Osteocyte (in vitro differentiated cells): Measurements from ENCODE around the gene CYB5RL. TPM values are rescaled to one million over a fixed set of nuclear protein-coding genes. Genes with fewer than 3 reads are reported as not detected.

Experiments used
- DNase-seq: peaks from one replicate; pipeline ENCODE4 v3.0.0; 2021; ENCODE audit warnings: mixed read lengths; ENCODE audit not compliant: unreplicated experiment; ENCODE audit errors: extremely low spot score
- H3K27ac Mint-ChIP-seq: one replicate; pipeline ENCODE4 v1.8.0; 2021; ENCODE audit warnings: mild to moderate bottlenecking, mixed read lengths; ENCODE audit not compliant: unreplicated experiment
- H3K27me3 Mint-ChIP-seq: one replicate; pipeline ENCODE4 v1.8.0; 2021; ENCODE audit warnings: mixed read lengths; ENCODE audit not compliant: unreplicated experiment
- H3K36me3 Mint-ChIP-seq: one replicate; pipeline ENCODE4 v1.8.0; 2021; ENCODE audit warnings: mixed read lengths; ENCODE audit not compliant: unreplicated experiment
- H3K4me1 Mint-ChIP-seq: one replicate; pipeline ENCODE4 v1.8.0; 2021; ENCODE audit warnings: mixed read lengths; ENCODE audit not compliant: unreplicated experiment
- H3K4me3 Mint-ChIP-seq: one replicate; pipeline ENCODE4 v1.8.0; 2021; ENCODE audit warnings: mild to moderate bottlenecking, moderate library complexity, mixed read lengths; ENCODE audit not compliant: unreplicated experiment
- H3K9me3 Mint-ChIP-seq: one replicate; pipeline ENCODE4 v1.8.0; 2021; ENCODE audit warnings: mixed read lengths; ENCODE audit not compliant: unreplicated experiment
- total RNA-seq: library from RNA; stranded (reverse); gene quantifications from 2 replicates; pipeline ENCODE4 v1.2.1, GENCODE V29; 2021
- TF ChIP-seq, protein P1 (sequence below): fragments of 200-600 bp; sonication (generic); IDR thresholded peaks from 2 replicates; pipeline ENCODE4 v1.5.0; 2021; ENCODE audit warnings: antibody characterized with exemption, mild to moderate bottlenecking, moderate library complexity

CYB5RL gene
- total RNA-seq, 1 donor from 2014 or later: 10.7 TPM

DNA sequence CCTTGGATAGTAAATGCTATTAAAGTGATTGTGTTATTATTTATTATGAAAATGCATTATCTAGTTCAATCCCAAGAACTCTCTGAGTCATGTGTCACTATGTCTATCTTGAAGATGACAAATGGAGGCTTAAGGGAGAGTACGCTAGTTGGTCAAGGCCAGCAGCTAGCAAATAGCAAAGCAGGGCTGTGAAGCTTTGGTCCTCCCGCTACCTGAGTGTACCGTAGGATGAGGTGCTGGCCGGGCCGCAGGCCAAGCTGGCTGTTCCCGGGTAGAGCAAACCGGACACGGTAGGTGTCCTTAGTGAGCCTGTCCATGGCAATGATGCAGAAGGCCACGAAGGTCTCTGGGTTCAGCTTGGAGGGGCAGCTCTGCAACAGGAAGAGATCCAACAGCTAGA is 9.3 kb downstream of the CYB5RL start:
- H3K4me3 Mint-ChIP-seq: no peak overlapping the region
- no peak for DNase-seq
- H3K36me3 Mint-ChIP-seq: peaks cover 34% of the 10 kb centered on the region
- H3K4me1 Mint-ChIP-seq: no peaks in the 10 kb centered on the region
- no peaks in the 10 kb centered on the region for H3K9me3 Mint-ChIP-seq
- H3K27me3 Mint-ChIP-seq: no peaks in the 10 kb centered on the region
- H3K27ac Mint-ChIP-seq: no peak overlapping the region
- TF ChIP-seq, protein P1, sequence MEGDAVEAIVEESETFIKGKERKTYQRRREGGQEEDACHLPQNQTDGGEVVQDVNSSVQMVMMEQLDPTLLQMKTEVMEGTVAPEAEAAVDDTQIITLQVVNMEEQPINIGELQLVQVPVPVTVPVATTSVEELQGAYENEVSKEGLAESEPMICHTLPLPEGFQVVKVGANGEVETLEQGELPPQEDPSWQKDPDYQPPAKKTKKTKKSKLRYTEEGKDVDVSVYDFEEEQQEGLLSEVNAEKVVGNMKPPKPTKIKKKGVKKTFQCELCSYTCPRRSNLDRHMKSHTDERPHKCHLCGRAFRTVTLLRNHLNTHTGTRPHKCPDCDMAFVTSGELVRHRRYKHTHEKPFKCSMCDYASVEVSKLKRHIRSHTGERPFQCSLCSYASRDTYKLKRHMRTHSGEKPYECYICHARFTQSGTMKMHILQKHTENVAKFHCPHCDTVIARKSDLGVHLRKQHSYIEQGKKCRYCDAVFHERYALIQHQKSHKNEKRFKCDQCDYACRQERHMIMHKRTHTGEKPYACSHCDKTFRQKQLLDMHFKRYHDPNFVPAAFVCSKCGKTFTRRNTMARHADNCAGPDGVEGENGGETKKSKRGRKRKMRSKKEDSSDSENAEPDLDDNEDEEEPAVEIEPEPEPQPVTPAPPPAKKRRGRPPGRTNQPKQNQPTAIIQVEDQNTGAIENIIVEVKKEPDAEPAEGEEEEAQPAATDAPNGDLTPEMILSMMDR: no peak

DNA sequence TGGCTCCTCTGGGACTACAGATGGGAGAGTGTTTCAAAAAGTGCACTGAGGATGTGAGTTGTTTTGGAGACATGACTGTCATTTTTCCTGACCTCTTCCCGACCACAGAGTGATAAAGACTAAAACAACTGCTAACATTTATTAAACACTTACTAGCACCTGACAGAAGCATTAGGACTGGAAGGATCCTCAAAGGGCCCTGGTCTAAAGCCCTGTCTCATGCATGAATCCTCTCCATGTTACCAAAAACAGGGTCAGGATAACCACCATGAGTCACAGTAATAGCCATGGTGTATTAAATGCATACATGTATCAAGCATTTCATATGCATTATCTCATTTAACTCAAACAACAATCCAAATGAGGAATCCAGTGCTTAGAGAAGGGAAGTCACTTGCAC is 11.5 kb downstream of the CYB5RL start:
- Mint-ChIP-seq H3K36me3 (peaks cover 26% of the 10 kb centered on the region), H3K9me3 (no peaks in the 10 kb centered on the region), H3K27me3 (no peaks in the 10 kb centered on the region), H3K4me1 (no peaks in the 10 kb centered on the region), H3K4me3 (no peak overlapping the region), H3K27ac (no peak overlapping the region)
- TF ChIP-seq, protein P1: no peak
- DNase-seq: no peak

DNA sequence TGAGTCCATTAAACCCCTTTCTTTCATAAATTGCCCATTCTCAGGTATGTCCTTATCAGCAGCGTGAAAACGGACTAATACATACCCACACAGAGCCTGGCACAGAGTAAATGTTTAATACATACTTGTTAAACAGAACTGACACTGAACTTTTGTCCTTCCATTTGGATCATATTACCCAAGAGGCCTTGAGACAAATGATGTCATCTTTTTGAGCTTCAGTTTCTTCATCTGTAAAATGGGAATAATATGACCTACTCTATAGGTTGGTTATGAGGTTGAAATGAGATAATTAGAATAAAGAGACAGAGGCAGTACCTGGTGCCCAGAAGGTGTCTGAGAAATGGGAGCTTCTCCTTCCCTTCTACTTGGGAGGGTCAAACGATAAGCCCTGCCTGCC is 13.8 kb downstream of the CYB5RL start:
- Mint-ChIP-seq H3K9me3 (no peaks in the 10 kb centered on the region), H3K4me1 (no peaks in the 10 kb centered on the region), H3K4me3 (no peak overlapping the region), H3K27me3 (no peaks in the 10 kb centered on the region), H3K36me3 (peaks cover 25% of the 10 kb centered on the region), H3K27ac (no peak overlapping the region)
- TF ChIP-seq, protein P1: no peak
- DNase-seq: no peak

DNA sequence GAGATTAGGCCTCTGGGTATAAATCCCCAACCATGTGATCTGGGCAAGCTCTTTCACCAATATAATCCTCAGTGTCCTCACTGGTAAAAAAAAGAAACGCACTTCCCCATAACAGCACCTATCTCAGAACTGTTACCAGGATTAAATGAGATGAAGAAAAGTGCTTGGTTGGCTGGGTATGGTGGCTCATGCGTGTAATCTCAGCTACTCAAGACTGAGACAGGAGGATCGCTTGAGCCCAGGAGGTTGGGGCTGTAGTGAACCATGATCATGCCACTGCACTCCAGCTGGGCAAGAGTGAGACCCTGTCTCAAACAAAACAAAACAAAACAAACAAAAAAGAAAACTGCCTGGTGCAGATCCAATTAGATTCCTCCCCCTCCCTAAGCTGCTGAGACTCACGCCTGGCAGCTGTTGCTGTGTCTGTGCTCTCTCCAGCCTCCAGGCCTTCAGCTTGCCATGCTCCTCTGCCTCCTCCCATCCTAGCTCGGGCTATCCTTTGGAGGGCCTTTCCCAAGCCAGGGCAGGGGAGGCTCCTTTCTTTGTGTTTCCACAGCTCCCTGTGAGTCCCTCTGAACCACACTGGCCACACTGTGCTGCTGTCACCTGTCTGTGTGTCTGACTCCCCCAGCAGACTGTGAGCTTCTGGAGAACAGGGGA is 19.0 kb downstream of the CYB5RL start:
- TF ChIP-seq, protein P1: no peak
- DNase-seq: no peak
- H3K36me3 Mint-ChIP-seq: peaks cover 7% of the 10 kb centered on the region
- no peaks in the 10 kb centered on the region for H3K9me3 Mint-ChIP-seq
- no peaks in the 10 kb centered on the region for H3K27me3 Mint-ChIP-seq
- H3K4me1 Mint-ChIP-seq: no peaks in the 10 kb centered on the region
- no peak overlapping the region for H3K4me3 Mint-ChIP-seq
- no peak overlapping the region for H3K27ac Mint-ChIP-seq

DNA sequence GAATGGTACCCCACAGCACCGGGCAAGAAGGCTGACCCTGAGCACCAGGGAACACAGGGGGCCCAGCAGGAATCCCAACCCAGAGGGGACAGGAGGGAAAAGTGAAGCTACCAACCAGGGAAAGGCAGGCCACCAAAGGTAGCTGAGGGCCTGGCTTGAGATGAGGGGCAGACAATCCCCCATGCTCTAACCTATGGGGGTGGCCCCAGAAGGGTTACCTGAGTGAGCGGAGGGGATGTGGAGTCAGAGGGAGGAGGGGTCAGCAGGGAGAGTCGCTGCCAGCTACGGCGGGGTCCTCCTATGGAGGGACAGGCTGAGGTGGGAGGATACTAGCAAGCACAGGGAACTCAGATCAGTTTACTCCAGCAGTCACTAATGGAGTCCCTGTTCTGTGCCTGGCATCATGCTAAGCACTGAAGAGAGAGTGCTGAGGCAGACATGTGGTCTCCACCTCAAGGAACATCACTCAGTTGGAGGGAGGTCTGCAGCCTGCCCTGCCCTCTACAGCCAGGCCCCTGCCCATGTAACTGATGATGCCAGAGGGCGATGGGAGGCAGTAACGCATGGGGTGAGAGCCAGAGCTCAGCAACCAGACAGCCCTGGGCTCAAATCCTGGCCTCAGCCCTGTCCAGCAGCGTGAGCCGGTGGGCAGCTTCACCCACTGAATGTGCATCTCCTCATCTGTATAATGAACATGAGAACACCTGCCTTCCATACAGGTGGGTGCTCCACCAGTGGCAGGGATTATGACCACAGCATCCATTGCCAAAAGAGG is 21.3 kb downstream of the CYB5RL start:
- no peak for DNase-seq
- Mint-ChIP-seq H3K27ac (no peak overlapping the region), H3K4me1 (no peaks in the 10 kb centered on the region), H3K27me3 (no peaks in the 10 kb centered on the region), H3K4me3 (no peak overlapping the region), H3K9me3 (no peaks in the 10 kb centered on the region), H3K36me3 (peaks cover 4% of the 10 kb centered on the region)
- TF ChIP-seq, protein P1: no peak
